DND-41 (cell line): ENCODE data around the gene HACD3.

Experiments used
- CTCF ChIP-seq: IDR thresholded peaks from 2 replicates; pipeline ENCODE4 v1.5.1; 2012; ENCODE audit warnings: borderline replicate concordance, low read length, moderate library complexity, mild to moderate bottlenecking; ENCODE audit not compliant: poor library complexity, severe bottlenecking; ENCODE audit errors: extremely low read depth
- EZH2 ChIP-seq: IDR thresholded peaks from 3 replicates; pipeline ENCODE4 v1.6.1; 2012; ENCODE audit warnings: borderline replicate concordance, low read depth, mild to moderate bottlenecking, moderate library complexity, low read length, inconsistent platforms; ENCODE audit not compliant: severe bottlenecking

- TF ChIP-seq CTCF (no peak), EZH2 (no peak)
Observed at GRCh38 chr15:65535192-65535591, 4.9 kb downstream of the HACD3 start.
